ENCODE measurements around the gene NNT. TPM values are rescaled to one million over a fixed set of nuclear protein-coding genes. Genes with fewer than 3 reads are reported as not detected.

Gene NNT
- total RNA-seq, 1 donor: 94.8 TPM

GRCh38 chr5:43677253-43677652, 74.3 kb downstream of the NNT start:
- no peak for DNase-seq (ENCODE audit: insufficient read length, low spot score, missing footprints)
- H3K9me3 ChIP-seq (ENCODE audit: low read depth, low read length): no peaks in the 10 kb centered on the region
- H3K36me3 ChIP-seq (ENCODE audit: insufficient read depth, low read length): no peaks in the 10 kb centered on the region
- H3K4me1 ChIP-seq (ENCODE audit: insufficient read depth, low read length): peaks cover 18% of the 10 kb centered on the region
- H4K20me1 ChIP-seq (ENCODE audit: insufficient read depth, low read length): no peaks in the 10 kb centered on the region
- TF ChIP-seq, protein P1, sequence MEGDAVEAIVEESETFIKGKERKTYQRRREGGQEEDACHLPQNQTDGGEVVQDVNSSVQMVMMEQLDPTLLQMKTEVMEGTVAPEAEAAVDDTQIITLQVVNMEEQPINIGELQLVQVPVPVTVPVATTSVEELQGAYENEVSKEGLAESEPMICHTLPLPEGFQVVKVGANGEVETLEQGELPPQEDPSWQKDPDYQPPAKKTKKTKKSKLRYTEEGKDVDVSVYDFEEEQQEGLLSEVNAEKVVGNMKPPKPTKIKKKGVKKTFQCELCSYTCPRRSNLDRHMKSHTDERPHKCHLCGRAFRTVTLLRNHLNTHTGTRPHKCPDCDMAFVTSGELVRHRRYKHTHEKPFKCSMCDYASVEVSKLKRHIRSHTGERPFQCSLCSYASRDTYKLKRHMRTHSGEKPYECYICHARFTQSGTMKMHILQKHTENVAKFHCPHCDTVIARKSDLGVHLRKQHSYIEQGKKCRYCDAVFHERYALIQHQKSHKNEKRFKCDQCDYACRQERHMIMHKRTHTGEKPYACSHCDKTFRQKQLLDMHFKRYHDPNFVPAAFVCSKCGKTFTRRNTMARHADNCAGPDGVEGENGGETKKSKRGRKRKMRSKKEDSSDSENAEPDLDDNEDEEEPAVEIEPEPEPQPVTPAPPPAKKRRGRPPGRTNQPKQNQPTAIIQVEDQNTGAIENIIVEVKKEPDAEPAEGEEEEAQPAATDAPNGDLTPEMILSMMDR (IDR thresholded peaks at IDR 0.05; ENCODE audit: extremely low read depth, low read depth, low read length): no peak
- H3K79me2 ChIP-seq (ENCODE audit: insufficient read depth, low read length): peaks cover 4% of the 10 kb centered on the region
- H3K4me3 ChIP-seq (ENCODE audit: insufficient read depth, low read length): no peak overlapping the region
- no peaks in the 10 kb centered on the region for H3K27me3 ChIP-seq (ENCODE audit: insufficient read depth, low read length)
- no peak overlapping the region for H3K4me2 ChIP-seq (ENCODE audit: insufficient read depth, low read length)
- H2AFZ ChIP-seq (ENCODE audit: low read length): no peak overlapping the region
- H3K27ac ChIP-seq (ENCODE audit: low read depth, low read length): no peak overlapping the region

DNA sequence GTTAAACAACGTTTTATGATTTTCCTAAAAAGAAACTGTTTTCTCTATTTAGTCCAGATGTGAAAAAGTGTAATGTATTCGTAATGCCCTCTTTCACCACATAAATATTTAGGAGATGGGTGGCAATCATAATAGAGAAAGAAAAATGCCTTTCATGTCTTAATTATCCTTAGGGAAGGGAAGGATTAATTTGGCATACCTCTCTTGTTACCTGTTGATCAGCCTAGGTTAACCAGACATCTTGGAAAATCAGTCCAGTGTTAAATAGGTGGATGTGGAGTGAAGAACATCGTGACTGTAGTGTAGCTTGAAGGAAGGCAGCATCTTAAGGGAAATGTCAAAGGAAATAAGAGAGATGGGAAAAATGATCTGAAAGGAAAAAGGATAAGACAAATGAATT, 76.2 kb downstream of the NNT start:
- H2AFZ ChIP-seq (ENCODE audit: low read length): no peak overlapping the region
- no peaks in the 10 kb centered on the region for H3K79me2 ChIP-seq (ENCODE audit: insufficient read depth, low read length)
- peaks cover 14% of the 10 kb centered on the region for H3K4me1 ChIP-seq (ENCODE audit: insufficient read depth, low read length)
- no peaks in the 10 kb centered on the region for H3K36me3 ChIP-seq (ENCODE audit: insufficient read depth, low read length)
- H3K4me3 ChIP-seq (ENCODE audit: insufficient read depth, low read length): no peak overlapping the region
- DNase-seq (ENCODE audit: insufficient read length, low spot score, missing footprints): no peak
- H3K27me3 ChIP-seq (ENCODE audit: insufficient read depth, low read length): no peaks in the 10 kb centered on the region
- H3K4me2 ChIP-seq (ENCODE audit: insufficient read depth, low read length): no peak overlapping the region
- TF ChIP-seq, protein P1 (IDR thresholded peaks at IDR 0.05; ENCODE audit: extremely low read depth, low read depth, low read length): no peak
- H4K20me1 ChIP-seq (ENCODE audit: insufficient read depth, low read length): no peaks in the 10 kb centered on the region
- H3K9me3 ChIP-seq (ENCODE audit: low read depth, low read length): no peaks in the 10 kb centered on the region
- no peak overlapping the region for H3K27ac ChIP-seq (ENCODE audit: low read depth, low read length)

- Histone ChIP-seq H3K36me3 (ENCODE audit: insufficient read depth, low read length) (no peaks in the 10 kb centered on the region), H3K79me2 (ENCODE audit: insufficient read depth, low read length) (no peaks in the 10 kb centered on the region), H3K9me3 (ENCODE audit: low read depth, low read length) (no peaks in the 10 kb centered on the region), H3K4me1 (ENCODE audit: insufficient read depth, low read length) (peaks cover 6% of the 10 kb centered on the region), H3K27me3 (ENCODE audit: insufficient read depth, low read length) (no peaks in the 10 kb centered on the region), H4K20me1 (ENCODE audit: insufficient read depth, low read length) (no peaks in the 10 kb centered on the region), H3K4me2 (ENCODE audit: insufficient read depth, low read length) (no peak overlapping the region), H3K4me3 (ENCODE audit: insufficient read depth, low read length) (no peak overlapping the region), H3K27ac (ENCODE audit: low read depth, low read length) (no peak overlapping the region), H2AFZ (ENCODE audit: low read length) (no peak overlapping the region)
- no peak for DNase-seq (ENCODE audit: insufficient read length, low spot score, missing footprints)
- TF ChIP-seq, protein P1 (IDR thresholded peaks at IDR 0.05; ENCODE audit: extremely low read depth, low read depth, low read length): no peak
Observed at GRCh38 chr5:43680286-43680685, 77.3 kb downstream of the NNT start.

DNA sequence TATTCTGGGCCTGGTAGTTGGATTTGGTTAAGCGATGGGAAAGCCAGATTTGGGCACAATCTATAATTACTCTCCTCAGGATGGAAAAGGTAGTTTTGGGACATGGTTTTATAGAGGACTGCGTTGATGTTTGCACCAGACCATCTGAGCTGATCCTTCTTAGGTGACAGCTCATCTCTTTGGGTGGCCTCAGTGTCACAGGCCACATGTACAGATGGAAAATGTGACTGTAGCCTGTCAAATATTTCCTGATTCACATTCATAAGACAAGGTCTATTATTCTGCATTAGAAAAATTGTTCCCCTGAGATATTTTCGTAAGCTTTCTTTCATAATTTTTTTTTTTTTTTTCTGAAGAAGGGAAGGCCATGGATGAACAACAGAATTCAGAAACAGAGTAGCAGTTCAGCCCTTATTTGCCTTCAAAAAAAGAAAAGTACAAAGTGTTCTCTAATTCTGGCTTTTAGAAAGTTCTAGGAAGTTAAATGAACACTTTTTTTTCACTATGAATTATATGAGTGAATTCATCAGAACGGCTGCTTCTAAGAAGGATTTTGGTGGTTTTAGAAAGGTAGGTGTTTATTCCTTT, 81.0 kb downstream of the NNT start:
- TF ChIP-seq, protein P1 (IDR thresholded peaks at IDR 0.05; ENCODE audit: extremely low read depth, low read depth, low read length): no peak
- Histone ChIP-seq H3K79me2 (ENCODE audit: insufficient read depth, low read length) (no peaks in the 10 kb centered on the region), H3K4me1 (ENCODE audit: insufficient read depth, low read length) (no peaks in the 10 kb centered on the region), H2AFZ (ENCODE audit: low read length) (no peak overlapping the region), H3K4me2 (ENCODE audit: insufficient read depth, low read length) (no peak overlapping the region), H4K20me1 (ENCODE audit: insufficient read depth, low read length) (no peaks in the 10 kb centered on the region), H3K36me3 (ENCODE audit: insufficient read depth, low read length) (no peaks in the 10 kb centered on the region), H3K4me3 (ENCODE audit: insufficient read depth, low read length) (no peak overlapping the region), H3K27me3 (ENCODE audit: insufficient read depth, low read length) (no peaks in the 10 kb centered on the region), H3K9me3 (ENCODE audit: low read depth, low read length) (no peaks in the 10 kb centered on the region), H3K27ac (ENCODE audit: low read depth, low read length) (no peak overlapping the region)
- DNase-seq (ENCODE audit: insufficient read length, low spot score, missing footprints): no peak
